LNCAP (cell line): ENCODE data around the gene OLFML2B.

ENCODE experiments used
- TF ChIP-seq, protein P1 (sequence below): fragments of 450-650 bp; IDR thresholded peaks from 2 replicates; pipeline ENCODE4 v1.5.1; 2017; ENCODE audit warnings: mild to moderate bottlenecking

The OLFML2B gene

DNA sequence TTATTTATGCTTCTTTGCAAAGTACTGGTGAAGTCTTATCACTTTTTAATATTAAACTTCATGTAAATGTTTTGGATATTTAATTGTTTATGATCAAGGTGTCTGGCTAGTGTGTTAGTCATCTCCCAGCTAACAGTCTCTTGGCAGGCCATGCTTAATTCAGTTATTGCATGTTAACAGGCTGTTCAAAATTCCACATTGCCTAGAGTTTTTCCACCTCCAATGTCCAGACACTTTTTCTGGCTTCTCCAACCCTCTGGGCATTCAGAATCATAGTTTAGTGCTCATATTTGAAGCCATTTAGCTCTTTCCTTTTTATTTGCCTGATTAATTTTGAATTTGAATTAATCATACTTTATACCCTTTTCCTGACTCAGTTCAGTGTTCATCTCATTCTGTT is 69.2 kb downstream of the OLFML2B start:
- TF ChIP-seq, protein P1, sequence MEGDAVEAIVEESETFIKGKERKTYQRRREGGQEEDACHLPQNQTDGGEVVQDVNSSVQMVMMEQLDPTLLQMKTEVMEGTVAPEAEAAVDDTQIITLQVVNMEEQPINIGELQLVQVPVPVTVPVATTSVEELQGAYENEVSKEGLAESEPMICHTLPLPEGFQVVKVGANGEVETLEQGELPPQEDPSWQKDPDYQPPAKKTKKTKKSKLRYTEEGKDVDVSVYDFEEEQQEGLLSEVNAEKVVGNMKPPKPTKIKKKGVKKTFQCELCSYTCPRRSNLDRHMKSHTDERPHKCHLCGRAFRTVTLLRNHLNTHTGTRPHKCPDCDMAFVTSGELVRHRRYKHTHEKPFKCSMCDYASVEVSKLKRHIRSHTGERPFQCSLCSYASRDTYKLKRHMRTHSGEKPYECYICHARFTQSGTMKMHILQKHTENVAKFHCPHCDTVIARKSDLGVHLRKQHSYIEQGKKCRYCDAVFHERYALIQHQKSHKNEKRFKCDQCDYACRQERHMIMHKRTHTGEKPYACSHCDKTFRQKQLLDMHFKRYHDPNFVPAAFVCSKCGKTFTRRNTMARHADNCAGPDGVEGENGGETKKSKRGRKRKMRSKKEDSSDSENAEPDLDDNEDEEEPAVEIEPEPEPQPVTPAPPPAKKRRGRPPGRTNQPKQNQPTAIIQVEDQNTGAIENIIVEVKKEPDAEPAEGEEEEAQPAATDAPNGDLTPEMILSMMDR, result no peak

DNA sequence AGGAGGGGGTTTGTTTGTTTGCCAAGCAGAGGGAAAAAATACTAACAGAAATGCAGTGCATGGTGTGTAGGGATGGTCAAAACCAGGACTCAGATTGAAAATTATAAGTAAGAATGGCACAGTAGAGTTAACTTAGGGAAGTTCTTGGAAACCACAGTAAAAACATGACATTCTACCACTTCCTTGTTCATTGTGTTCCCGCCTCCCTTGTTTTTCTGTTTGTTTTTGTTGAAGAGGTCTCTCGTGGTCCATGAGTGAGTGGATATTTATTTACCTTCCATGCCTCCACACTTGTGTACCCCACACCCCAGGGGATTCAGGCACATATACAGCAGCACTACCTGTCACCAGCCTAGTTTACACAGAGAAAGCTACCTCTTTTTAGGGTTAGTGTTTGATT is 69.6 kb downstream of the OLFML2B start:
- TF ChIP-seq, protein P1, result no peak

DNA sequence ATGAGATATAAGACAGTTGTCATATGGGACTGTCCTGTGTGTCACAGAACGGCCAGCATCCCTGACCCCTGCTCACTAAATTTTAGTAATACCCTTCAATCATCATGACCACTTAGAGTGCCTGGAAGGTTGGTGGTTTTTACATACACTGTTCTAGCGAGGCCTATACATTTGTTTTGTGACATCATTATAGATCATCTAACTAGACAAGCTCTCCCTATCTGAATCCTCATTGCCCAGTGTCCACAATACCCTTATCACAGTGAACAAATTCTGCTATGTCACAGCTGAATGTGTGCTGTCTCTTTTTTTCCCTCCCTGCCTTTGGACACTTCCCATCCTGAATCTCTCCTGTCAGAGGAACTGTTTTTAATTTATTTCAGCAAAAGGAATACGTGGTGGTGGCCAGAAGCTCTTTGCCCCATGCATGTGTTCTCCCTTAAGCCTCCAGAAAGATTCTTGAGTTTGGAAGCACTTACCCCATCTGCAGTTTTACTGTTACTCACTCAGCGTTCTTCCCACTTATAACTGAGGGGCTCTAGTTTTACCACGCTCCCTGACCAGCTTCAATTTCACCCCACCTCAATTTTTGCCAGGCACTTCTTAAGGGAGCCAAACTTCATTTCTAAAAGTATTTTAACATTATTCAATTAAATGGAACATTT is 70.3 kb downstream of the OLFML2B start:
- TF ChIP-seq, protein P1, result no peak

DNA sequence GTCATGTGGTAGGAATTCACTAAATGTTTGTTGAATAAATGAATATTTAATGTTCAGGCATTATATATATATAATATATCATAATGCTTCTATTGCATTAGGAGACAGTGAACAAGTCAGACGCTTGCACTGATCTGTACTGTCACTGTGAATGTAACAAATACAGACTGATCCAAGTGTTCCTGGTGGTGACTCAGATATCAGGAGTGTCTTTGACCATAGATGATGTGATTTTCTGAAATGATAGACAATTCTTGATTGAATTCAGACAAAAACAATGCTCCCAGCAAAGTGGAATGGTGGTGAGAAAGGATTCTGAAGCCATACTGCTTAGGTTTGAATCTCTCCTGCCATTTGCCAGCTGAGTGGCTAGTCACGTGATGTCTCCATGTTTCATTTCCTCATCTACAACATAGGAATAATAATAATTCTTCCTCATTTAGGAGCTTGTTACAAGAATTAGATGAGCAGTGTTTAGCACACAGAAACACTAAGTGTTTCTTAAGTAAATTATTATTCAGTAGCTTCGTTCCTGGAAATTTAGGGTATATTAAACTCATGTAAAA is 71.0 kb downstream of the OLFML2B start:
- TF ChIP-seq, protein P1, result no peak

DNA sequence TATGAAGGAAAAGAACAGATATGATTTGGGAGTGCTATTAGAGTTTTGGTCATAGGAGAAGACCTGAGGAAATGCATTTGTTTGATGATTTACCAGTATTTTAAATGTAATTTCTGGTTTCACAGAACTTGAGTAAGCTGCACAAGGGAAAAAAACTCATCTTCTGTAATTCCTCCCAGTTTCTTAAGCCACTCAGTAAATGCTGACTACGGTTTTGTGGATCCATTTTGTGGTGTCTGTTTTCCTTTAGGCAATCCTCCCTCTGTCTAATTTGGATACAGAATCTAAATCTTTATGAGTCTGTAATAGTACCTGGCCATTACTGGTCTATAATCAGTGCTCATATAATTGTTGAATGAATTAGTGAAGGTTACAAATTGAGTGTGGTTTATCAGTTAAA is 72.0 kb downstream of the OLFML2B start:
- TF ChIP-seq, protein P1, result no peak

DNA sequence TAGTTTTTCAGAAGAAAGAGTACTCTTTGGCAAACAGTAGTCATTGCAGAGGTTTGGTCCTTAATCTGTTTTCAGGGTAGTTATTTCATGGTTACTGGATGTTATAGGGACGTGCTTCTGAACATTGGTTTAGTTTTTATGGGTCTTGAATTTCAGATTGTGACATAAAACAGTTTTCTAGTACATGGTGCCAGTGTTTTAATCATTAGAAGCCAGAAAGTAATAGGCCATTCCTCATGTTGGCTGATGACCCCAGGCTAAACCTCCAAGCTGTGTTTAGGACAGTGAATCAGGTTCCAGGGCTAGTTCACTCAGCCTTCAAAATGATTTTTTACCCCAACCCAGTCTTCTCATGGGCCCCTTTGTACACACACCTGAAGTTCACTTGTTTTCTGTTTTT is 73.3 kb downstream of the OLFML2B start:
- TF ChIP-seq, protein P1, result no peak

DNA sequence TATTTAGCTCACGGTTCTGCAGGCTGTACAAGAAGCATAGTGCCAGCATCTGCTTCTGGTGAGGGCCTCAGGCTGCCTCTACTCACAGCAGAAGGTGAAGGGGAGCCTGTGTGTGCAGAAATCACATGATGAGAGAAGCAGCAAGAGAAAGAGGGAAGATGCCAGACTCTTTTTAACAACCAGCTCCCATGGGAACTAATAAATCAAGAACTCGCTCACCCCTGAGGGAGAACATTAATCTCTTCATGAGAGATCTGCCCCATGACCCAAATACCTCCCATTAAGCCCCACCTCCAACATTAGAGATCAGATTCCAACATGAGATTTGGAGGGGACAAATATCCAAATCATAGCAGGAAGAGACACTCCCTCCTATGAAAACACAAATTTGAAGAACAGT is 74.1 kb downstream of the OLFML2B start:
- TF ChIP-seq, protein P1, result no peak
